Activated T-cell treated with anti-CD3 and anti-CD28 coated beads, Interleukin-2, amount 50 U/mL, for 1 hour (primary cell): ENCODE results near the gene HBG1.
"Not testable (repeated sequence)": the region's sequence is repeated elsewhere in the genome, so short reads cannot be mapped to it uniquely, and the experiment has no call there.

Experiments
- DNase-seq: peaks from one replicate; pipeline ENCODE4 v3.0.0-alpha.2; 2020

HBG1 gene

GRCh38 chr11:5276697-5277096, 27.0 kb upstream of the HBG1 start:
- no peak for DNase-seq

DNA sequence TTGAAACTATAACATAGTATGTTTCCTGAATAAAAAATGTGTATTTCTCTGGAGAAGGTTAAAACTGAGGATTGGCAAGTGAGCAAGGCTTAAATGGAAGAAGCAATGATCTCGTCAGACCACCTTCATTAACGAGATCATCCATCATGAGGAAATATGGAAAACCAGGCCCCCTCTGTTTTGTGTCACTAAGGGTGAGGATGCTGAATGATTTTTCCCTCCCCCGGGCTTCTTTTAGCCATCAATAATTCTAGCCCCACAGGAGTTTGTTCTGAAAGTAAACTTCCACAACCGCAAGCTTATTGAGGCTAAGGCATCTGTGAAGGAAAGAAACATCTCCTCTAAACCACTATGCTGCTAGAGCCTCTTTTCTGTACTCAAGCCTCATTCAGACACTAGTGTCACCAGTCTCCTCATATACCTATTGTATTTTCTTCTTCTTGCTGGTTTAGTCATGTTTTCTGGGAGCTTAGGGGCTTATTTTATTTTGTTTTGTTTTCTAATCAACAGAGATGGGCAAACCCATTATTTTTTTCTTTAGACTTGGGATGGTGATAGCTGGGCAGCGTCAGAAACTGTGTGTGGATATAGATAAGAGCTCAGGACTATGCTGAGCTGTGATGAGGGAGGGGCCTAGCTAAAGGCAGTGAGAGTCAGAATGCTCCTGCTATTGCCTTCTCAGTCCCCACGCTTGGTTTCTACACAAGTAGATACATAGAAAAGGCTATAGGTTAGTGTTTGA, 25.9 kb upstream of the HBG1 start:
- DNase-seq: no peak

DNA sequence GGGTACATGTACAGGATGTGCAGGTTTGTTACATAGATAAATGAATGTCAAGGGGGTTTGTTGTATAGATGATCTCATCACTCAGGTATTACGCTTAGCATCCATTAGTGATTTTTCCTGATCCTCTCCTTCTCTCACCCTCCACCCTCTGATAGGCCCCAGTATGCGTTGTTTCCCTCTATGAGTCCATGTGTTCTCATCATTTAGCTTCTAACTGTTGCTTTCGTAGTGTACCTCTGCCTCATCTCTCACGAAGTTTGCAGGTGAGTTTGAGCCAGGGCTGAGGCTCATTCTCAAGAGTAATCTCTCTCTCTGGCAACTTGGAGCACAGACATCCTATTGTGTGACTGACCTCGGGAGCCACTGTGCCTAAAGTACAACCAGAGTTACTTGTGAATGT, 24.7 kb upstream of the HBG1 start:
- no peak for DNase-seq

GRCh38 chr11:5272395-5273017, 22.8 kb upstream of the HBG1 start:
- no peak for DNase-seq

- DNase-seq: no peak
Observed at GRCh38 chr11:5269715-5270147, 20.1 kb upstream of the HBG1 start, which contains the start of gene HBE1. Gene HBE1, minus strand, starts transcription at chr11:5269945. Its CDS starts 55 bp downstream, at chr11:5269890.

- no peak for DNase-seq
Observed at GRCh38 chr11:5267033-5267563, 17.4 kb upstream of the HBG1 start.

DNA sequence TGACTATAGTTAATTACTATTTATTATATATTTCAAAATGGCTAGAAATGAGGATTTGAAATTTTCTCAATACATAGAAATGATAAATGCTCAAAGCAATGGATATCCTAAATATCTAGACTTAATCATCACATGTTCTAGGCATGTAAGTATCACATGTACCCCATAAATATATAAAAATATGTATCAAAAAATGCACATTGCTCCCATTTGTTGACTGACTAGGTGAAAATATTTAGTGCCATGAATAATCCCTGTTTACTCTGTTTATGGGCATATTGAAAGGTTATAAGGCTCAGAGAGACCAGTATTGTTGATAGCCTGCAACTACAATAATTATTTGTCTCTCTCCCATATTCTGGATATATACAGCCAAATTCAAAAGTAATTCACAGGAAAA, 17.0 kb upstream of the HBG1 start:
- DNase-seq: no peak

GRCh38 chr11:5265832-5266231, 16.2 kb upstream of the HBG1 start:
- DNase-seq: no peak

DNA sequence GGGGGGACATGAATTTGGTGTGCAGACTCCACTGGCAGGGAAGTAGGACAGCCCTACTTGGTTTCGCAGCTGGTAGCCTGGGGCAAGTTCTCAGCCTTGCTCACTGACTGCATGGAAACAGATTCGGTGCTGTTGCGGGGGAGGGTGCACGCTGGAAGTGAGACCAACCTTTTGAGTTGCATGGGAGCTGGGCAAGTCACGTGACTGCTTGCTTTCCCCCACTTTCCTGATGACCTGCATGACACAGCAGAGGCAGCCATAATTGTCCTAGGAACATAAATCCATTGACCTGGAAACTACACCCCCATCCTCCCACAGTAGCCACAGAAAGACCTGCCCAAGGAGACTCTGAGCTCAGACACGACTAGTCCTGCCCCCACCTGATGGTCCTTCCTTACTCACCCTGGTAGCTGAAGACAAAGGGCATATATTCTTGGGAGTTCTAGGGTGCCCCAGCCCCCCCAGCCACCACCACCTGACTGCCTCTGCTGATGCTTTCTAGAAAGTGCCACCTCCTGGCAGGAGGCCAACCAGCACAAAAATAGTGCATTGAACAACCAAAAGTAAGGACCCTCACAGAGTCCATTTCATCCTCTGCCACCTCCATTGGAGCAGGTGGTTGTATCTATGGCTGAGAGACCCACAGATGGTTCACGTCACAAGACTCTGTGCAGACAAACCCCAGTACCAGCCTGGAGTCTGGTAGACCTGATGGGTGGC, 9.0 kb upstream of the HBG1 start:
- no peak for DNase-seq

DNA sequence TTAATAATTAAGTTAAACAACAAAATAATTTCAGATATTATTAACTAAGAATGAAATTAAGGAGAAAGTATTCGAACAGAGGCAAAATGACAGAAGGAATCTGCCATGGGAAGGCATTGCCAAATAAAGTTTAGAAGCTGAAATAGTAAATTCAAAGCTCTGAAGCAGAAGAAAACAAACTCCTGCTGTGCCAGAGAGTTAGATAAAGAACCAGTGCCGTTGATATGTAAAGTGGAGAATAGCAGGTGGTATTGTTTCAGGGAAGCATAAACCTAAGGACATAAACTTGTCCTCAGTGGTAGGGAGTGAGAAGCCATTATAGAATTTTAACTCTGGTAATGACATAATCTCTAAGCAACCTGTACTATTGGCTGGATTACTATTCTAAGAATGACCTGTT, 7.6 kb upstream of the HBG1 start:
- no peak for DNase-seq

DNA sequence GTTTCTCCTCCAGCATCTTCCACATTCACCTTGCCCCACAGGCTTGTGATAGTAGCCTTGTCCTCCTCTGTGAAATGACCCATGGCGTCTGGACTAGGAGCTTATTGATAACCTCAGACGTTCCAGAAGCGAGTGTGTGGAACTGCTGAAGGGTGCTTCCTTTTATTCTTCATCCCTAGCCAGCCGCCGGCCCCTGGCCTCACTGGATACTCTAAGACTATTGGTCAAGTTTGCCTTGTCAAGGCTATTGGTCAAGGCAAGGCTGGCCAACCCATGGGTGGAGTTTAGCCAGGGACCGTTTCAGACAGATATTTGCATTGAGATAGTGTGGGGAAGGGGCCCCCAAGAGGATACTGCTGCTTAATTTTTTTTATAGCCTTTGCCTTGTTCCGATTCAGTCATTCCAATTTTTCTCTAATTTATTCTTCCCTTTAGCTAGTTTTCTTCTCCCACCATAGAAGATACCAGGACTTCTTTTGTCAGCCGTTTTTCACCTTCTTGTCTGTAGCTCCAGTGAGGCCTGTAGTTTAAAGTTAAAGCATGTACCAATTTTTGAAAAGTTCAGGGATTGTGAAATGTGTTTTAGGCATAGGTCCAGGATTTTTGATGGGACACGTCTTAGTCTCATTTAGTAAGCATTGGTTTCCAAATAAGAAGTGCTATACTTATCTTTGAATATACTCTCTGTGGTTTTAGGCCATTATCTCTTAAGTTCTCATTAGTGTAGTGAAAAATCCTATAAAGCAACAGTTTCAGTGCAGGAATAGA, 5.2 kb upstream of the HBG1 start, which contains the start of gene HBG2:
TSS of gene HBG2 (minus strand) at position 136 of the 768 bp plus-strand sequence. CDS start at position 83, 53 bp downstream.
- not testable (repeated sequence) for DNase-seq

GRCh38 chr11:5254023-5254422, 4.4 kb upstream of the HBG1 start:
- DNase-seq: not testable (repeated sequence)

DNA sequence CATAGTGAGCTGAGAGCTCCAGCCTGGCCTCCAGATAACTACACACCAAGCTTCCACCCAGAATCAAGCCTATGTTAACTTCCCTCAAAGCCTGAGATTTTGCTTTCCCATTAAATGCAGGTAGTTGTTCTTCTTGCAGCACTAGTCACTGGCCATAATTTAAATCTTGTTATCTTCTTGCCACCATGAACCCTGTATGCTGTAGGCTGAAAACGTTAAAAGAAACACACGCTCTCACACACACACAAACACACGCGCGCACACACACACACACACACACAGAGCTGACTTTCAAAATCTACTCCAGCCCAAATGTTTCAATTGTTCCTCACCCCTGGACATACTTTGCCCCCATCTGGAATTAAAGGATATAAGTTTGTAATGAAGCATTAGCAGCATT, 3.8 kb upstream of the HBG1 start:
- not testable (repeated sequence) for DNase-seq

GRCh38 chr11:5252919-5253265, 3.2 kb upstream of the HBG1 start:
- no peak for DNase-seq

- DNase-seq: no peak
Observed at GRCh38 chr11:5252192-5252918, 2.7 kb upstream of the HBG1 start.

- DNase-seq: no peak
Observed at GRCh38 chr11:5251746-5252145, 2.1 kb upstream of the HBG1 start.

GRCh38 chr11:5250543-5251204, 1.0 kb upstream of the HBG1 start:
- no peak for DNase-seq

GRCh38 chr11:5248498-5248897, 1.2 kb downstream of the HBG1 start:
- not testable (repeated sequence) for DNase-seq

DNA sequence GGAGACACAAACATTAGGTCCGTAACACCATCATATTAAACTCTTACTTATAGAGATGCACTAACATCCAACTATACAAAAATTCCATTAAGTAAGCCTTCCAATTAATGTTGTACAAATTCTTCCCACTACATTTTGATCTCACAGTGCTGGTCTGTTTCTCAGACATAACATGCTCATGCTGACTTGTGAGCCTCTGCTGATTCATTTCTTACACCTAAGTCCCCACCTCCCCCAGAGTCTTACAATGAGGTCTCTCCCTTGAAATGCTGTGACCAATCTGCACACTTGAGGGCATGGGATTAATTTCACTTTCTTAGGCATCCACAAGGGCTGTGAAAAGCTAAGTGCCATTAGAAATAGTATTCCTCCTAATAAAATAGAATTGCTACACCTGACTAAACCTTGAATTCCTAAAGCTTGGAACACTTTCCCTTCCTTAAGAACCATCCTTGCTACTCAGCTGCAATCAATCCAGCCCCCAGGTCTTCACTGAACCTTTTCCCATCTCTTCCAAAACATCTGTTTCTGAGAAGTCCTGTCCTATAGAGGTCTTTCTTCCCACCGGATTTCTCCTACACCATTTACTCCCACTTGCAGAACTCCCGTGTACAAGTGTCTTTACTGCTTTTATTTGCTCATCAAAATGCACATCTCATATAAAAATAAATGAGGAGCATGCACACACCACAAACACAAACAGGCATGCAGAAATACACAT, 2.0 kb downstream of the HBG1 start:
- no peak for DNase-seq

- DNase-seq: no peak
Observed at GRCh38 chr11:5246772-5247471, 2.7 kb downstream of the HBG1 start.
